Epithelial cell of prostate (primary cell): ENCODE data around the gene ISCU.
"Not testable (repeated sequence)": the region's sequence is repeated elsewhere in the genome, so short reads cannot be mapped to it uniquely, and the experiment has no call there.

Experiments
- DNase-seq: peaks from one replicate; pipeline ENCODE4 v3.0.0-alpha.2; 2011; ENCODE audit warnings: low read depth, low spot score
- H3K27ac ChIP-seq: fragments of 450-650 bp; 2 replicates; pipeline ENCODE4 v1.5.1; 2017; ENCODE audit warnings: mild to moderate bottlenecking

The ISCU gene

GRCh38 chr12:108614041-108614440 is 51.6 kb downstream of the ISCU start:
- DNase-seq, result no peak
- H3K27ac ChIP-seq, result no peak overlapping the region

GRCh38 chr12:108614639-108615038 is 52.2 kb downstream of the ISCU start:
- DNase-seq, result no peak
- H3K27ac ChIP-seq, result no peak overlapping the region

- H3K27ac ChIP-seq, result no peak overlapping the region
- DNase-seq, result no peak
These were observed 53.5 kb downstream of the ISCU start for GRCh38 chr12:108615918-108616317.

- no peak for DNase-seq
- H3K27ac ChIP-seq, result no peak overlapping the region
These were observed 54.0 kb downstream of the ISCU start for GRCh38 chr12:108616359-108616758.

GRCh38 chr12:108616941-108617858 is 54.8 kb downstream of the ISCU start:
- no peak overlapping the region for H3K27ac ChIP-seq
- DNase-seq, result no peak

DNA sequence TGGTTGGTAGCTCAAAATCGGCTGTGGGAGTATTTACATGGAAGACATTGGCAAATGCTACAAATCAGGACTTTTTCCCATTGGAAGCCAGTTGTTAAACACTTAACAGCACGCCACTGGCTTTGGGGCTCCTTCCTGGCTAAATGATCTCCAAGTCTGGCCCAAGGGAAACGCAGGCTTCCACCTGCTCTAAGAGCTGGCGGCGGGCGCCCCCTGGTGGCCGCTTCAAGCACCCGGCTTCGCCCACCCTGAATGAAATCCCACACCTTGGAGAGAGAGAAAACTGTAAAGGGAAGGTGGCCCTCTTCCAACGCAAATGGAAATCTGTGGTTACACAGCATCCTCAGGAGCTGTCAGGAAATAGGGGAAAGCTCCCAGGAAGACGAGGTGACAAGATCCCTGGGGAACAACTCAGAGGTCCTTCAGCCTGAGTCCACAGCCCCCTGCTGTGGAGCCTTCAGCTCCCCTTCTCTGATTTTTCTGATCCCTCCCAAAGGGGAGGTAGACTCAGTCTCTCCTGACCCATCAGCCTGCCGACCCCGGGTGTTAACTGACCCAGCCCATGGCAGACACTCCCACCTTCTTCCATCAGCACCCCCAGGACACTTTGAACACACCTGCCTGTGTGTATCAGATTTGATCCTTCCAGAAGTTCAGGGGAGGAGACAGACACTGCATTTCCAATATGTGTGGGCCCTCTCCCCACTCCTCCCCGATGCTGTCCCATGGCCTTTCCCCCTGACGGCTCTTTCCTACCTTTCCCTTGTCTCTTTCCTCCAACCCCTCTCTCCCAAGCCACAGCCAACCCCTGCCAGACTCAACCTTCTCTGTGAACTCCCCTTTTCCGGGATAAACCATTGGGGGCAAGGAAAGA is 55.9 kb downstream of the ISCU start:
- no peak overlapping the region for H3K27ac ChIP-seq
- peak; percentile 16 for DNase-seq

GRCh38 chr12:108618953-108619274 is 56.5 kb downstream of the ISCU start:
- DNase-seq, H3K27ac ChIP-seq: not testable (repeated sequence)
